Stimulated activated CD8-positive, alpha-beta memory T cell treated with anti-CD3 and anti-CD28 coated beads, Interleukin-15, amount 100 ng/mL, for 4 hours (primary cell): ENCODE results near the gene EIF3F.

Experiments used
- DNase-seq, 2 donors: peaks; one replicate each; pipeline ENCODE4 v3.0.0-alpha.2; 2020; ENCODE audit warnings: low read depth in 2 of 2

The EIF3F gene

DNA sequence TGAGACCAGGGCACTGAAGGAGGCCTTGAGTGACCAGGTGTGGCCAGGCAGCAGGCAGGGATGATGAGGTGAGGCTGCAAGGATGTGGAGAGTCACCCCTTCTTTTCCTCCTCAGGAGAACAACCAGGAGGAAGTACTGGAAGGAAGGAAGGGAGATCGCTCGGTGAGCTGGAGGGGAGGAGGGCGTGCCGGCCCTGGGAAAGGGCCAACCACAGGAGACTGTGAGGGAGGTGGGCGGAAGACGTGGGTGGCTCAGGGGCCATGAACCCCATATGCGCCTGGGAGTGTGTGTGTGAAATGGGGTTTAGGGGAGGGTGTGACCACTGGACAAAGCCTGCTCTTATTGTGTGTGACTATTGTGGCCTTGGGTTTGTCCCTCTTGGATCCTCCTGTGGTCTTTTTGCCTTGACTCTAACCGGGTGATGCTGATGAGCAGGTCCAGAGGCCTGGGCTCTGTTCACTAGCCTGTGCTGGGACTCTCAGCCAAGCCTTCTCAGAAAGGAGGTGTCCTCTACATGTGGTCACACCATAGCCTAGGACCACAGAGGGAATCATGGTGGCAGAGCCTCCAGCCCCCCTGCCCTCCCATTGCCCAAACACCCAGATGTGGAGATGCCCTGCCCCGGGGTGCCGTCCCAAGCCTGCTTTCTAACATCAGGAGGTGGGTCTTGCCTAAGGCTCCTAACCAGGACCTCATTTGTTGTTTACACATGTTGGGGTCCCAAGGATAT lies 52.6 kb downstream of the EIF3F start:
- DNase-seq: no peak

DNA sequence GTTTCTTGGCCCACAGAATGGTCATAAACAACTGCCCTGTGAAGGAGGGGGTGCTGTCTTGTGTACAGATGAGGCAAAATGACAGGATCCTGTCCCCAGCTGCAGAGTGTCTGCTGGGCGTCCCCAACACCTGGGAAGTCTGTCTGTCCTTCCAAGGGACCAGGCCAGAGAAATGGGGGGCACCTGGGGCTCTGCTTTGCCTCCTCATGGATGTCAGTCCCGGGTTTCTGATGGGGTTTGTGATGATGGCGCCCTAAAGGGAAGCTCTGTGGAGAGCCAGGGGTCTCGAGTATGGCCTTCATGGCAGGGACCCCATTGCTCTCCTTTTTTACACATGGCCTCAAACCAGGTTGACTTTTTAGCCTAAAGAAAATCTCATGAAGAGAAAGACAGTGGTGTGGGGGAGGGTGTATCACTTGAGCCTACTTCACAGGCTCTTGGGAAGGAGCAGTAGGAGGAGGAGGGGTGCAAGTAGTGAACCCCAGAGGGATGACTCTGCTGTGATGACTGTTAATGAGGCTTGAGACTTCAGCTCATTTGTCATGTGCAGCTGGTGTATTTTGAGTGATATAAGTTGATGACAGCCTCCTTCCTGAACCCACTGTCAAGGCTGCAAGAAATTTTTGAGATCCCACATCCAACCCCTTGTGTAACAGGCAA lies 53.3 kb downstream of the EIF3F start:
- DNase-seq: no peak

DNA sequence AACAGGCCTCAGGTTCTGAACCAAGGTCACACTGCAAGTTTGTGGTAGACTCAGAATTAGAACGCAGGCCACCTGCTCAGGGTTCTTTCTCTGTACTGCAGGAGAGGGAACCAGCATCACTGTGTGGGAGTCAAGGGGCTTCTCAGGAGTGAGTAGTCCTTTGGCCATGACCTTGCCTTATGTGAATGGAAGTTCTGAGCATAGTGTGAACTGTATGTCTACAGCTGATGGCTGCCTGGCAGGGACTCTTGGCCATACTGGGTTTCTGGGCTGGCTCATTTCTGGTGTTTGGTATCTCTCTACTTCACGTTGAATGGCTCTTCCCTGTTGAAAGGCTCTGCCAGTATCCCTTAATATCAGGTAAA lies 53.8 kb downstream of the EIF3F start:
- DNase-seq: no peak

DNA sequence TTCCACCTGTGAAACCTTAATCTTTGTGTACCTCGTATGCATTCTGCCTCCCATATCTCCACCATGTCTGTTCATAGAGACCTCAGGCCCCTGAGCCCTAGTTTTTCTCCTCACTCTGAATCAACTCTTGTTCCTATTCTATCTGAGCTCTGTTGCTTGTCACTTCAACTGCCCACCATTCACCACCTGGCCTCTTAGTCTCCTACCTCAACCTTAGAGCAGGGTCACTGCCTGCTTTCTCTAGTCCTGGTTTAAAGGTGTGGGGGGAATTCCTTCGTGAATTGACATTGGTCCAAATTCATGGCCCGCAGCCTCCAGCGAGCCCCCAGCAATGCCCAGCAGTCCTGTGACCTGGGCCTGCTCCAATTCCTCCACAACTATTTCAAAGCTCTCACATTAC lies 54.4 kb downstream of the EIF3F start:
- DNase-seq: no peak

DNA sequence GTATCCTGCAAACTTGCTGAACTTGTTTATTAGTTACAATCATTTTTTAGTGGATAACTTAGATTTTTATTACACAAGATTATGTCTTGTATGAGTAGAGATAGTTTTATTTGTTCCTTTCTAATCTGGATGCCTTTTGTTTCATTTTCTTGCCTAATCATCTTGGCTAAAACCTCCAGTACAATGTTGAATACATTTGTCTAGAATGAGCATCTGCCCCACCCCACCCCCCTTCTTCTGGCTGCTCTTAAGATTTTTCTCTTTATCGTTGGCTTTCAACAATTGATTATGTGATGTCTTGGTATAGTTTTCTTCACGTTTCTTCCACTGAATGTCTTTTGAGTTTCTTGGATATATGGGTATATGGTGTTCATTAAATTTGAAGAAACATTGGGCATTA lies 56.6 kb downstream of the EIF3F start:
- DNase-seq: no peak

DNA sequence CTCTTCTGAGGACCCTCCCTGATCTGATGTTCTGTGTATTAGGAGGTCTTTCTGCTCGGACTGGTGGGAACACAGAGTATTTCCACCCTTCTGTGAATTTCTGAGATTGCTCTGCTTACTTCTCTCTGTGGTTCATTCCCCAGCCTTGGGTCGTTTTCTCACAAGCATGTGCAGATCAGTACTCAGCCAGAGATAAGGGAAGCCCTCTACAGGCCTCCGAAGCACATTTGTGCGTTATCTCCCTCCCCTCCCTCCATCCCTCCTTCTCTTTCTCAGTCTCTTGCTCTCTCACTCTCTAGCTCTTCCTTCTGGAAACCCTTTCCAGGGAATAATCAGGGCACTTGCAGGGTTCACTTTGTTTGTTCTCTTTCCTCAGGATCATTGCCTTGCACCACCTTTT lies 58.7 kb downstream of the EIF3F start:
- no peak for DNase-seq

GRCh38 chr11:8047382-8047781 lies 60.2 kb downstream of the EIF3F start:
- no peak for DNase-seq

GRCh38 chr11:8049084-8049483 lies 61.9 kb downstream of the EIF3F start:
- no peak for DNase-seq
